Dendritic cell treated with granulocyte-macrophage colony-stimulating factor and Interleukin-4, amounts not matched to agents 40 ng/mL and 50 ng/mL, for 4 days (primary cell): ENCODE data around the gene EIF4E2.
"Not testable (repeated sequence)": the region's sequence is repeated elsewhere in the genome, so short reads cannot be mapped to it uniquely, and the experiment has no call there.

Experiments used
- H3K27ac Mint-ChIP-seq: one replicate; pipeline ENCODE4 v1.8.0; 2022; ENCODE audit warnings: mild to moderate bottlenecking, mixed read lengths
- H3K27me3 Mint-ChIP-seq: one replicate; pipeline ENCODE4 v1.8.0; 2022; ENCODE audit warnings: mild to moderate bottlenecking, mixed read lengths
- H3K36me3 Mint-ChIP-seq: one replicate; pipeline ENCODE4 v1.8.0; 2022; ENCODE audit warnings: low read depth, mixed read lengths
- H3K4me1 Mint-ChIP-seq: one replicate; pipeline ENCODE4 v1.8.0; 2022; ENCODE audit warnings: low read depth, mixed read lengths
- H3K4me3 Mint-ChIP-seq: one replicate; pipeline ENCODE4 v1.8.0; 2022; ENCODE audit warnings: mild to moderate bottlenecking, moderate library complexity, mixed read lengths
- H3K9me3 Mint-ChIP-seq: one replicate; pipeline ENCODE4 v1.8.0; 2022; ENCODE audit warnings: mixed read lengths
- intact Hi-C: fragments of 100-400 bp; cut with micrococcal nuclease; formaldehyde crosslinking; loops from one replicate; pipeline ENCODE4 v1.15.0; 2022

Gene EIF4E2

GRCh38 chr2:232525791-232526371 lies 24.6 kb upstream of the EIF4E2 start, which contains the start of gene CHRND:
Gene CHRND (plus strand): TSS chr2:232526160. CDS start chr2:232526216, 56 bp downstream.
- no peak within 1 kb of the TSS for H3K4me3 Mint-ChIP-seq
- H3K27me3 Mint-ChIP-seq, result peaks cover 73% of the 10 kb centered on the region
- H3K4me1 Mint-ChIP-seq, result peaks cover 56% of the 10 kb centered on the region
- no peaks in the 10 kb centered on the region for H3K9me3 Mint-ChIP-seq
- H3K36me3 Mint-ChIP-seq, result no peaks in the 10 kb centered on the region
- H3K27ac Mint-ChIP-seq, result no peak within 1 kb of the TSS
- intact Hi-C loops, result loop anchor here (10.0 kb wide), 1 partner anchor 621 kb away; no protein-coding TSS in a partner anchor

DNA sequence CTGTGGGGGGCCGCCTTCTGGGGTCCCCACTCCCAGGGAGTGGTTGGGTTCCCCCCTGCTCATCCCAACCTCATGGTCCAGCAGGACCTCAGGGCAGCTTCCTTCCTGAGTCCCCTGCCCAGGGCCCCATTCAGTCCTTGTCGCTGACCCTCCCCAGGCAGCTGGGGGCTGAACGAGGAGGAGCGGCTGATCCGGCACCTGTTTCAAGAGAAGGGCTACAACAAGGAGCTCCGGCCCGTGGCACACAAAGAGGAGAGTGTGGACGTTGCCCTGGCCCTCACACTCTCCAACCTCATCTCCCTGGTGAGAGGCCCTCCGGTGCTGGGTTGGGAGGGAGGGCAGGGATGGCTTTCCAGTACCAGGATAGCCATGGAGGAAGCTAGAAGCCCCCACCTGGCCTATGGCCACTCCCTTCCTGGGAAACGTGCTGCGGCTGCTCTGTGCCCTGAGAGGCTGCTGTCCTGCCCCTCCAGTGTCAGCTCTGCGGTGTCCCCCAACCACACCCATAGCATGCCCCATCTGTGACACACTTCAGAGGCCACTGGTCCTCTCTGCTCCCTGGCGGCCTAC lies 24.0 kb upstream of the EIF4E2 start:
- Mint-ChIP-seq H3K27ac (no peak overlapping the region), H3K27me3 (peaks cover 72% of the 10 kb centered on the region)
- intact Hi-C loops, result loop anchor here (10.0 kb wide), 1 partner anchor 622 kb away; no protein-coding TSS in a partner anchor

DNA sequence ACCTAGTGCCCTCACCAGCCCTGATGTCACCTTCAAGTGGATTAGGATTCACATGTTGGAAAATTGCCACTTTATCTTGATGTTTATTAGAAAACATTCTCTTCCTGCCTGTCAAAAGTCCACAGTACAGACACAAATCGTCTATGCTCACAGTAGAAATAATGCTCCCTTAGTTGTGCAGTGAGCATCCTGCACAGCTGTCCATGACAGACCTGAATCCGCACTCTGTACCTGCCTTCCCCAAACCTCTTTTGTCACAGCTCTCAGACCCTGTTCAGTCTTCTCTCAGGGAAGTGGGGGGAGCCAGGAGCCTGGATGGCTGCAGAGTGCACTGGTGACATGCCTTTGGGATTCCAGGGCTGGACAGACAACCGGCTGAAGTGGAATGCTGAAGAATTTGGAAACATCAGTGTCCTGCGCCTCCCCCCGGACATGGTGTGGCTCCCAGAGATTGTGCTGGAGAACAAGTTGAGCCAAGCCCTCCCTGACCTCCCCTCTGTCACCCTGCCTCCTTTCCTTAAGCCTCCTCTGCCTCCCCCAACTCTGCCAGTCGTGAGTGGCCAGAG lies 22.5 kb upstream of the EIF4E2 start:
- intact Hi-C loops, result loop anchor here (10.0 kb wide), 1 partner anchor 623 kb away; no protein-coding TSS in a partner anchor
- H3K27me3 Mint-ChIP-seq, result peaks cover 62% of the 10 kb centered on the region
- no peak overlapping the region for H3K27ac Mint-ChIP-seq
- H3K4me1 Mint-ChIP-seq, result peaks cover 45% of the 10 kb centered on the region
- no peaks in the 10 kb centered on the region for H3K9me3 Mint-ChIP-seq
- no peak overlapping the region for H3K4me3 Mint-ChIP-seq
- no peaks in the 10 kb centered on the region for H3K36me3 Mint-ChIP-seq

More for the DNA sequence above, 24.0 kb upstream of the EIF4E2 start:
- Mint-ChIP-seq H3K4me3 (no peak overlapping the region), H3K4me1 (peaks cover 54% of the 10 kb centered on the region), H3K36me3 (no peaks in the 10 kb centered on the region), H3K9me3 (no peaks in the 10 kb centered on the region)

DNA sequence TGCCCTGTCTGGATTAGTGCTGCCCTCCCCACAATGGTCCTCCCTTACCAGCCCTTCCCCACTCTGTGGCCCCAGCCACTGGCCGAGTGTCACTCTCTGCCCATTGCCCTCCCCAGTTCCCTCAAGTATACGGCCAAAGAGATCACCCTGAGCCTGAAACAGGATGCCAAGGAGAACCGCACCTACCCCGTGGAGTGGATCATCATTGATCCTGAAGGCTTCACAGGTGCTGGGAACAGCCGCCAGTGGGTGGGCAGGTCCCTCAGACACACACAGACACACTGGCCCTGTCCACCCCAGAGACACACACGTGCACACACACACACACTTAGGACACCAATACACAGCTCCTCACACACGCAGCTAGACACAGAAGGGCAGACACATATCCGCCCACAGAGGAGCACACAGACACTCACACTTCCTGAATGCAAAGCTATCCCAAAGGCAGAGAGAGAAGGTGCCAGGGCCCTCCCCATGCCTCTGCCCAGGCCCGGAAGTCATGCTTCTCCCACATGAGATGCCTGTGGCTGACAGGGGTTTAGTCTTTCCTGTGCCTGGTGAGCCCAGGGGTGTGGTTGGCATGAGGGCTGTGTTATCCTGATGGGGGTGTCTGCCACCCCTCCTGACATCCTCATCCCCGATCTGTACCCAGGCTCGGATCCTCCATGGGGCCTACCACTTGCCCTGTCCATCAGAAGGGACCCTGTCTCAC lies 21.6 kb upstream of the EIF4E2 start:
- peaks cover 44% of the 10 kb centered on the region for H3K4me1 Mint-ChIP-seq
- intact Hi-C loops, result loop anchor here (10.0 kb wide), 1 partner anchor 624 kb away; no protein-coding TSS in a partner anchor
- no peaks in the 10 kb centered on the region for H3K9me3 Mint-ChIP-seq
- H3K27me3 Mint-ChIP-seq, result peaks cover 59% of the 10 kb centered on the region
- no peaks in the 10 kb centered on the region for H3K36me3 Mint-ChIP-seq
- no peak overlapping the region for H3K4me3 Mint-ChIP-seq
- peak overlapping the region; percentile 57 for H3K27ac Mint-ChIP-seq

- Mint-ChIP-seq H3K4me3 (no peak overlapping the region), H3K4me1 (peaks cover 42% of the 10 kb centered on the region), H3K27ac (peak overlapping the region; percentile 6), H3K27me3 (peaks cover 51% of the 10 kb centered on the region), H3K9me3 (no peaks in the 10 kb centered on the region), H3K36me3 (no peaks in the 10 kb centered on the region)
- intact Hi-C loops, result loop anchor here (10.0 kb wide), 1 partner anchor 625 kb away; no protein-coding TSS in a partner anchor
These were observed 20.5 kb upstream of the EIF4E2 start for GRCh38 chr2:232529806-232530547.

GRCh38 chr2:232530626-232531260 lies 19.7 kb upstream of the EIF4E2 start:
- Mint-ChIP-seq H3K4me1 (peaks cover 42% of the 10 kb centered on the region), H3K27ac (peak overlapping the region; percentile 6), H3K9me3 (no peaks in the 10 kb centered on the region), H3K4me3 (no peak overlapping the region), H3K36me3 (no peaks in the 10 kb centered on the region), H3K27me3 (peaks cover 46% of the 10 kb centered on the region)
- intact Hi-C loops, result no loop called here

- Mint-ChIP-seq H3K27me3 (peaks cover 31% of the 10 kb centered on the region), H3K9me3 (peaks cover 12% of the 10 kb centered on the region), H3K27ac (no peak overlapping the region), H3K4me1 (peaks cover 42% of the 10 kb centered on the region), H3K4me3 (no peak overlapping the region), H3K36me3 (peaks cover 12% of the 10 kb centered on the region)
- intact Hi-C loops, result no loop called here
These were observed 18.1 kb upstream of the EIF4E2 start for GRCh38 chr2:232532419-232532818.

DNA sequence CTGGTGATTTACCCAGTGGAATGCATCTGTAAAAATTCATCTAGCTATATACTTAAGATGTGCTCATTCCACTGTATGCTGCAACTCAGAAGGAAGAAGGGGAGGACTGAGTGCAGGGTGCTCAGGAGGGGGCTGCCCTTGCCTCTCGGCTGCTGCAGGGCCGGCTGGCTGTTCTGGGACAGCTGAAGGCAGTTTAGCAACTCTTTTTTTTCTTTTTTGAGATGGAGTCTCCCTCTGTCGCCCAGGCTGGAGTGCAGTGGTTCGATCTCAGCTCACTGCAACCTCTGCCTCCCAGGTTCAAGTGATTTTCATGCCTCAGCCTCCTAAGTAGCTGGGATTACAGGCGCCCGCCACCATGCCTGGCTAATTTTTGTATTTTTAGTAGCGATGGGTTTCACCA lies 17.7 kb upstream of the EIF4E2 start:
- intact Hi-C loops, H3K4me3 Mint-ChIP-seq, H3K27ac Mint-ChIP-seq: not testable (repeated sequence)
- peaks cover 28% of the 10 kb centered on the region for H3K27me3 Mint-ChIP-seq
- H3K9me3 Mint-ChIP-seq, result peaks cover 12% of the 10 kb centered on the region
- peaks cover 45% of the 10 kb centered on the region for H3K4me1 Mint-ChIP-seq
- H3K36me3 Mint-ChIP-seq, result peaks cover 12% of the 10 kb centered on the region

GRCh38 chr2:232533944-232534710 lies 16.4 kb upstream of the EIF4E2 start:
- intact Hi-C loops, result no loop called here
- Mint-ChIP-seq H3K4me3 (no peak overlapping the region), H3K4me1 (peaks cover 45% of the 10 kb centered on the region), H3K36me3 (peaks cover 12% of the 10 kb centered on the region), H3K27ac (peak overlapping the region; percentile 20), H3K27me3 (peaks cover 16% of the 10 kb centered on the region), H3K9me3 (peaks cover 23% of the 10 kb centered on the region)

DNA sequence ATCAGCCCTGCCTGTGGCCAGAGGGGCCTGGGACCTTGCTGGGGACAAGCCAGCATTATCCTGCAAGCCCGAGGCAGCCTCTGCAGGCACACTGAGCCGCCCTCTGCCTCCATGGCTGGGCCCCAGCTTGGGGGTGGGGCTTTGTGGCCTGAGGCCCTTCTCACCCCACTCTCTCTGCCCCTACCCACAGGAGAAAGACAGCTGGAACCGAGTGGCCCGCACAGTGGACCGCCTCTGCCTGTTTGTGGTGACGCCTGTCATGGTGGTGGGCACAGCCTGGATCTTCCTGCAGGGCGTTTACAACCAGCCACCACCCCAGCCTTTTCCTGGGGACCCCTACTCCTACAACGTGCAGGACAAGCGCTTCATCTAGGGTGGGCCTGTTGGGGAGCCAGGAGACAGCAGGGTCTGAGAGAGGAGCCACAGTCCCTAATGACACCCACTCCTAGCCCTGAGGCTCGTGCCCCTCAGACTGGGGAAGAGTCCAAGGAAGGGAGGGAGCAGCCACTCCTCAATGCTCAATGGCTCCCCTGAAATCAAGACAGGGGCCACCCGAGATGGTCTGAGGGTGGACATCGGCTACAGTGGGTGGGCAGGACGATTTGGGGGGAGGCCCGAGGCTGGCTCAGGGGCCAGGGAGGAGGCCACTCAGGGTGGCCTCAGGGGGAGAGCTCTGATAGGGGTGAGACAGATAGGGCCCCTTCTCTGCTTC lies 15.4 kb upstream of the EIF4E2 start:
- intact Hi-C loops, result no loop called here
- H3K27me3 Mint-ChIP-seq, result peaks cover 18% of the 10 kb centered on the region
- H3K9me3 Mint-ChIP-seq, result peaks cover 24% of the 10 kb centered on the region
- peaks cover 48% of the 10 kb centered on the region for H3K4me1 Mint-ChIP-seq
- no peak overlapping the region for H3K4me3 Mint-ChIP-seq
- peak overlapping the region; percentile 20 for H3K27ac Mint-ChIP-seq
- H3K36me3 Mint-ChIP-seq, result peaks cover 12% of the 10 kb centered on the region

GRCh38 chr2:232535761-232536530 lies 14.5 kb upstream of the EIF4E2 start:
- H3K27ac Mint-ChIP-seq, result no peak overlapping the region
- H3K36me3 Mint-ChIP-seq, result peaks cover 12% of the 10 kb centered on the region
- peaks cover 48% of the 10 kb centered on the region for H3K4me1 Mint-ChIP-seq
- peaks cover 24% of the 10 kb centered on the region for H3K9me3 Mint-ChIP-seq
- no peak overlapping the region for H3K4me3 Mint-ChIP-seq
- H3K27me3 Mint-ChIP-seq, result peaks cover 11% of the 10 kb centered on the region
- intact Hi-C loops, result no loop called here
